Activated CD4-positive, alpha-beta T cell treated with anti-CD3 and anti-CD28 coated beads, Interleukin-2, amount 50 U/mL, for 1 hour (primary cell): Measurements from ENCODE around the gene HUS1.

ENCODE experiments used
- DNase-seq: peaks from one replicate; pipeline ENCODE4 v3.0.0-alpha.2; 2020

The HUS1 gene

GRCh38 chr7:47978790-47979144 lies 648 bp downstream of the HUS1 start:
- no peak for DNase-seq

- no peak for DNase-seq
Measured at GRCh38 chr7:47973739-47974138, 5.7 kb downstream of the HUS1 start.

DNA sequence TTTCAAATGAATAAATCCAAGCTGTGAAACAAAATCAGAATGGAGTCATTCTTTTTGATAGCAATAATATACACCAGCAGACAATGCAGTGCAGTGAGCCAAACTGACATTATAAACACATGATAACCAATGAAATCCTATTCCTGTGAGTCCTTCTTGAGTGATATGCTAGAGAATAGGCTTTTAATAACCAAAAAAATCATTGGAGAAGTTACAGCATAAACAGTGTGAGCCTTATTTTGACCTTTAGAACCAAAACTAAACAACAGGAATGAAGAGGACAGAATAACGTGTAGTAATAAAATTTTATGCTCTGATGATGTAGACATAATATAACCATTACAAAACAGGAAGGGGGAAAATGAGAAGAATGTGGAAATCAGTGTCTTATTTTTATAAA lies 8.7 kb downstream of the HUS1 start:
- no peak for DNase-seq

- peak; percentile 59 for DNase-seq
Measured at GRCh38 chr7:47968847-47969774, 10.3 kb downstream of the HUS1 start.

- no peak for DNase-seq
Measured at GRCh38 chr7:47967708-47968107, 11.7 kb downstream of the HUS1 start.

DNA sequence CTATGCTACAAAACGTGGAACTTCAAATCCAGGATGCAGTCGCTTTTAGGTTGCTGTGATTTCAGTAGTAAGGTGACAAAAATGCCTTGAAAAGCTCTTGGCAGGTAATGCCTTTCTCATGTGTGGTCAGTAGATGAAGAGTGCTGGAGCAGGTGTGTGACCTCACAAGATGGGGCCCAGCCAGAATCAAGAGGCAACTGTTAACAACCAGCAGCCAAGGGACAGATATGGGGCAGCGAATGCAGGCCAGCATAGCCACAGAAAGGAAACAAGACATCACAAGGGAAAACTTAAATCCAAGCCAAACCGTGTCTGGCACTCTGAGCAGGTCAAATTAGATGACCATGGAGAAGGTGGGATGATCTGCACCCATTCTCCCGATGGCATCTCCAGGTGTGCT lies 12.3 kb downstream of the HUS1 start:
- DNase-seq: no peak

- DNase-seq: no peak
Measured at GRCh38 chr7:47965456-47965855, 14.0 kb downstream of the HUS1 start.

DNA sequence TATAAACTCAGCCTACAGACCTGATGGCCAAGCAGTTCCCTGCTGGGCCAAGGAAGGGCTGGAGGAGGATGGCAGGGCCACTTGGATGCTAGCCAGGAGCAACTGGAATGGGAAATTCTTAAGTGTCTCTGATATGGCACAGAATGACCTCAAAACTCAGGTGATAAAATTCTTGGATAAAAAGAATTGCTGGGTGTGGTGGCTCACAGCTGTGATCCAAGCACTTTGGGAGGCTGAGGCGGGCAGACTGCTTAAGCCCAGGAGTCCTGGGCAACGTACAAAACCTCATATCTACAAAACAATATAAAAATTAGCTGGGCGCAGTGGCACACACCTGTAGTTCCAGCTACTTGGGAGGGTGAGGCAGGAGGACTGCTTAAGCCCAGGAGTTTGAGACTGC lies 17.2 kb downstream of the HUS1 start:
- DNase-seq: no peak

GRCh38 chr7:47957156-47957555 lies 22.3 kb downstream of the HUS1 start:
- DNase-seq: no peak

DNA sequence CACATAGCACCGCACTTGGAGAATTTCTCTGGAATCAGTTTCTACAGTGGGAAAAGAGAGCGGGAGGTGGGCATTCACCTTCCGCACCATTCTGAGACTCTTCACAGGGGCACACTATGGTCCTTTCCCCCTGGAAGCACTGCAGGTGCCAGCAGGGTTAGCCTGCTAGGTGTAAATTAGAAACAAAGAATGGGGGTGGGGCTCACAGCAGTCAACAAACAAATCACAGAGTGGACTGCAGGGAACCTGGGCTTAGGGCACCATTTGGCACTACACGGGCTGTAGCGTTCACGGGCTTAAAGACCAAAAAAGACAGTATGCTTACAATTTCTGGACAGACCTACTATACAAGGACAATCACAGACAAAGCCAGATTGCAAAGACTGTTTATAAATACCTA lies 23.2 kb downstream of the HUS1 start:
- no peak for DNase-seq

DNA sequence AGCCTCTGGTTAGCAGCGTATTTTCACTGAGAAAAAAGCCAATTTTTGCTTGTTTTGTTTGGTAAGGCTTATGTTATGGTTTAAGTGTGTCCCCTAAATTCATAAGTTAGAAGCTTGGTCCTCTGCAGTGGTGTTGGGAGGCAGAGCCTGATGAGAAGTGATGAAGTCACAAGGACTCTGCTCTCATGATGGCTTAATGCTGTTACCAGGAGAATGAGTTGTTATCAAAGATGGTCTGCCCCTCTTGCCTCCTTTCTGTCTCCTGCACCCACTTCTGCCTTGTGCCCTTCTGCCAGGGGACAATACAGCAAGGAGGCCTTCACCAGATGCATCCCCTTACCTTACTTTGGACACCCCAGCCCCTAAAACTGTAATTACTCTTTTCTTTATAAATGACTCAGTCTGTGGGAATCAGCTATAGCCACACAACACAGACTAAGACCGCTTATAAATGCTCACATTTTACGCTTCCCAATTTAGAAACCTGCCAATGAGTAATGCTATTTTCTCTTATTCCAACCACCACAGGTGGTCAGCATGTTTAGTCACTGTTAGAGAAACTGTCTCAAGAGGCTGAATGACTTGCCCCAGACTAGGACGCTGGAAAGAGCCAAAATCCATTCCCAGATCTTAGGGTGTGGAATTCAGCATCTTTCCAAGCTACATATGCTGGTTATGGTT lies 25.0 kb downstream of the HUS1 start:
- DNase-seq: no peak

DNA sequence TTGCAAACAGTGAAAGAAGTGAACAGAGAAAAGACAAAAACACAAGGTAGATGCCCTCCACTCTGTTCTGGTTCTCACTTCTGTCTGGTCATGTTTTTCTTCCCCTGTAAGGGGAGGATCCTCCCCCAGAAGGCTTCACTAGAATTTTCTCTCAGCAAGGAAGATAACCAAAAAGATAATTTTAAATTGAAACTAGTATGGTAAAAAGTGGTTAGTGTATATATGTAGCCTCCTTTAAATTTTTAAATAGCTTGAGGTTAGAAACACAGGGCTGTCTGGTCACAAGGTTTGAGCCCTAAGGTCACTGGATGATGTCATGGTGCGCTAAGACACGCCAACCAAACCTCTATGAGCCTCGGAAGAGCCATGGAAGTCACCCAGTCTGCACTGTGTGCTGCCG lies 25.6 kb downstream of the HUS1 start:
- no peak for DNase-seq

DNA sequence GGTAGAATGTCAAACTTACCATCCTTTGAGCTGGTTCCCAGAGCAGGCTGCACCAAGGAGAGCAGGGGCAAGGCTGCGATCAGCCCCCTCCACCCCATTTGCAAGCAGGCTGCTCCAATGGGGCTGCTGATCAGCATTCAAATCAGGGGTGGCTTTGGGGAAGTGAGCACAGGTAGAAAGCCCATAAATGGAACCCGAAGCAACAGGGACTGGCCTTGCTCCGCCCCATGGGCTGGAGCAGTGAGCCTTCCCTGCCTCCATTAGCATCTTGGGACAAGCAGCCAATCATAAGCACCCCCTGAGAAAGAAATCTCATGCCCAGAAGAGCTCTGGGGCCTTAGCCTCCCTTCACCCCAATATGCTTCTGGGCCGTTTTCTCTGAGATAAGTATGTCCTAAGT lies 27.2 kb downstream of the HUS1 start:
- no peak for DNase-seq

DNA sequence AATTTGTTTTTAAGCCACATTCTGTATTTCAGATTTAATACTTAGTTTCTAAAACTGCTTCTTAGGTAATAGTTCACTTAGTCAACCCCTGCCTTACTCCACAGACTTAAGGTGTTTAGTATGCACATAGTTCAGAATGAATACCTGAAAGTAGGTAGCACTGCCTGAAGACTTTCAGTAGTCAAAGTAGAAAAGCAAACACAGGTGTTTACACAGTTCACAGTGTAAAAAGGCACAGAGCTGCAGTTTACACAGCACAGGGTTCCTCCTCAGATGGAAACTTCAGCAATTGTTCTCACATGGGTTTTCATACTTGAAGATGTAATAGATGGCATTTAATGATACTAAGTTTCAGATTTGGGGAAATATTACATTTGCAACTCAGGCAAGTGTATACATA lies 28.0 kb downstream of the HUS1 start:
- no peak for DNase-seq

- DNase-seq: no peak
Measured at GRCh38 chr7:47950714-47951113, 28.7 kb downstream of the HUS1 start.

DNA sequence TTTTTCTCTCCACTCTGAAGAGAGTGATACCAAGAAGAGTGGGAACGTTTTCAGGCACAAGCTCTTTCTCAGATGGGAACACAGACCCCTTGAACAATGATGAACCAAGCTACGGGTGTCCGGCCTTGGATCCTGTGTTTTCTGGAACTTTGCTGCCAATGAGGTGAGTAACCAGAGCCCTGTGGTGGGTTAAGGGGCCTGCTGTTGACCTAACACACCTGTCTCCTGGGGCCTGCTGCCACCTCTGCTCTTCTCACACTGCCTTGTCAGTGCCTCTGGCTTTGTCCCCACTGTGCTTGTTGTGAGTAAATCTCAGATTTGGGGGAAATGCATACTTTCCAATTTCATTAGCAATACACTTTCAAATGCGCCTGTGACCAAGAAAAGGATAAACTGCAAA lies 29.7 kb downstream of the HUS1 start:
- DNase-seq: no peak

GRCh38 chr7:47948141-47948790 lies 31.1 kb downstream of the HUS1 start, which contains the start of gene PKD1L1:
PKD1L1 (minus strand) TSS chr7:47948466; CDS start chr7:47948440, 26 bp downstream.
- no peak for DNase-seq

- no peak for DNase-seq
Measured at GRCh38 chr7:47947355-47947749, 32.1 kb downstream of the HUS1 start.

DNA sequence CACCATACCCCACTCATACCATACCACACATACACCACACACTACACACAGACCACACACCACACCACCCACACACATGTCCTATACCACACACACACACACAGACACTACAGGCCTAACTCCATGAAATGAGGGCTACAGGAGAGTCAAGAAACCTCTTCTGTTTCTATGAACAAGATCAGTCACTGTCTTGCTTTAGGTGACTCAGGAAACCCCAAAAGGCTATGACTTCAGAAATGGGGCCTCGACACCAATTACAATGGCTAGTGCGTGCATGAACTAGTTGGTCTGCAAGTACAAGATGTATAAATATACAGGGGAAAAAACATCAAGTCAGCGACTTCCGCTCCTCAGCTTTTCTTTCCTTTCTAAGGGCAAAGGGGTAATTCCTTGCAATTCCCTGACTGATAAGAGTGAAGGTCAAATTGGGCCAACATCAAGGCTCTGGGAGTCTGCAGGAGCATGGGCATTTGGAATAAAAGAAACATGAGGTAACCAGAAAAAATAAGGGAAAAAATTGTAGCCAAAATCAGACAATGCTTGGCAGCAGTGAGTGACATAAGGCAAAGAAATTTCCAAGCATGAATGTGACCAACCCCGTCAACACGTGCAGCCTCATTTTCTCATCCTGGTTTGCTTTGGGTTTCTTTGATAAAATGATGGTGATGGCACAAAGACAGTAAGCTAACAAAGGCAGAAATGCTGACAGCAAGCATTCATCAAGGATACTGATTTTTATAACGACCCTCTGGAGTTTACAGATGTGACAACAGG lies 32.6 kb downstream of the HUS1 start:
- DNase-seq: no peak

- DNase-seq: peak; percentile 76
Measured at GRCh38 chr7:47945261-47946015, 34.0 kb downstream of the HUS1 start.

DNA sequence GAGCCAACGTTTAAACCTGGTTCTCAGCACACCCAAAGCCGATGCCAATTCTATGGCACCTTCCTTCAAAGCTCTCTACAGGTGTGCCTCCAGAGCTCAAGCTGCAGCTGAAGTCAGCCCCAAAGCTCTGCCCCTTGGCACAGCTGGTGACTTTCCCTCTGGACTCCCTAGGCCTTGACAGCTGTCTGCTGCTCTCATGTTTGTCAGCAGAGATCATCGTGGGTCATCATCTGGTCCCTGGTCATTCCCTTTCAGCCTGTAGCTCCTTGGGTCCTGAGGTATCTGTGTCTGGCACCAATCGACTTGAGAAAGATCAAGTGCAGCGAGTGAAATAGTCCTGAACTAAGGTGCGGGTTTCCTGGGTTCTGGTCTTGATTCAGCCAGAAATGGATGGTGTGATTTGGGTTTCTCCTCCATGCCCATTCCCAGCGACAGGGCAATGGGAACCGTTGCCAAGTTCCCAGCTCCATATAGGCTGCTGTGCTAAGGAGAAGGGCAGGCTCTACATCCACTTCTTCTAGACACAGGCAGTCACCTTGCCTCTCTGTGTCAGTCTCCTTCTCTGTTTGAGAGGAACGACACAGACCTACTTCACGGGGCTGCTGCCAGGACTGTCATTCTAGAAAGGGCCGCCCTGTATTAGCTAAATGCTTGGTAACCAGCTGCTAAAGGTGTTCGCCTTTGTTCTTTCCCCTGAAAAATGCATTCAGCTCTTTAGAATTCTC lies 34.7 kb downstream of the HUS1 start:
- no peak for DNase-seq
